HG02981 (cell line): Measurements from ENCODE around the gene DEPDC4.

Experiments used
- ATAC-seq: cut with Tn5 transposase; IDR thresholded peaks from one replicate; pipeline ENCODE4 v1.9.1; 2021; ENCODE audit warnings: mild to moderate bottlenecking, moderate library complexity; ENCODE audit not compliant: unreplicated experiment

The DEPDC4 gene

DNA sequence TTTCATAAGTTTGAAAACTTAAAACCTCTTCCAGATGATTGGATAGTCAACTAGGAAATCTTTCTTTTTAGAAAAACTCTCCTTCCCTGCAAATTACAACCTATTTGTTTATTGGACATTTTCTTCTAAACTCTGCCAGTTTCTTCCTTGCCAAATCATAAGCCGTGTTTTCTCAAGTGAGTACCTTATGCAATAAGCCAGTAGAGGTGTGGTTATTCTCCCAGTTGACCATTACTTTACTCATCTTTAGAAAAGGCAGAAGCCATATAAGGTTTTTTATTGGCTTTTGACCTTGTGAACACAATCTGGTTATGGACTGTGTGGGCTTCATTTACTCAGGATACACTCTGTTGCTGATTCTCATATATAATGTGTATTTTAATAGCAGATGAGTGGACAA is 51.7 kb downstream of the DEPDC4 start:
- ATAC-seq, result no peak

DNA sequence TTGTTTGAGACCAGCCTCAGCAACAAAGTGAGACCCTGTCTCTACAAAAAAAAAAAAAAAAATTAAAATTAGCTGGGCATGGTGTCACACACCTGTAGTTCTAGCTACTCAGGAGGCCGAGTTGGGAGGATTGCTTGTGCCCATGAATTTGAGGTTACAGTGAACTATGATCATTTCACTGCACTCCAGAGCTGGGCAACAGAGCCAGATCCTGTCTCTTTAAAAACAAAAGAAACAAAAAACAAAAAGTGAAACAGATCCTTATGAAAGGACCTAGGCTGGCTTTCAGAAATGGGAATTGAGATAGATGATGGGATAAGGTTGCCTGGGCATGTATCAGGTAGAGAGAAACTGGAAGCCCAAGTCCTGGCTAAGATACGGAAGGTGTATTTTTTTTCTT is 52.4 kb downstream of the DEPDC4 start:
- ATAC-seq, result no peak

DNA sequence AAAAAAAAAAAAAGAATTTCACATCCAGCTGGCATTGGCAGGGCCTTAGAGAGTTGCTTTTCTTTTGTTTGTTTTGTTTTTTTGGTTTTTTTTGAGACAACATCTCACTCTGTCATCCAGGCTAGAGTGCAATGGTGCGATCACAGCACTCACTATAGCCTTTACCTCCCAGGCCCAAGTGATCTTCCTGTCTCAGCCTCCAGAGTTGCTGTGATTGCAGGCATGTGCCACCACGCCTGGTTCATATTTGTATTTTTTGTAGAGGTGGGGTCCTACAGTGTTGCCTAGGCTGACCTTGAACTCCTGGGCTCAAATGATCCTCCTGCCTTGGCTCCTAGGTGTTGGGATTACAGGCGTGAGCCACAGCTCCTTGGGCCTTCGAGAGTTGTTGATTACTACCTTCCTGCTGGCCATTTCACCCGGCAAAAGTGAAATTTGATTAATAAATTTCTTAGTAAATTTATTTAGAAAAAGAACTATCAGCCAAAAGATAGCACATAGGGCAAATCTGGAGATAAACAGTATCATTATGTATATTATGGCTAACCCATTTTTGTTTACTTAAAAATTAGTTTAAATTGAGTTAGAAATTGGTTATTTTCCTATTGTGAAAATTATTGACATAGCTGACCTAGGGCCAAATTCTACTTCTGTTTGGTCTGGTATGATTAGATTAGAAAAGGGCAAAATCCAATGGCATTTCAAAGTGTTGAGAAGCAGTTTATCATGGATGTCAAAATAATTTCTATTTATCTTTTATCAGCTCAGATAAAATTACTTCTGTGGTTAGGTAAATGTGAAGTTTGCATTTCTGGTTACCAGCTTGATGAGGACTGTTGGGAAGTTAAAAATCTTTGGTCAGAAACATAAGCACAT is 53.6 kb downstream of the DEPDC4 start:
- no peak for ATAC-seq

DNA sequence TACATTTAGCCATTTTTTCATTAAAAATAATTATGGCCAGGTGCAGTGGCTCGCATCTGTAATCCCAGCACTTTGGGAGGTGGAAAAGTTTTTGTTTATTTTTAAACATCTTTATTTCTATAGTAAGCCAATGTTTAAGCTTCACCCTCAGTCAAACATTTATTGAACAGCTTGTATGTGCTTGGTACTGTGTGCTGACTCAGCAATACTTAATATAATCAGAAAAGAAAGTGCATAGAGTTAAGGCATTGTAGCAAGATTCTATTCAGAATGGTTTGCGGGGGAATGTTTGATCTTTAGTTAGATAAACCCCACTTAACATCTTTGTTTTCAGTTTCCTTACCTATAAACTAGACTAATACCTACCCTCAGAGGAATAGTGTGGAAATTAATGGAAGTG is 55.2 kb downstream of the DEPDC4 start:
- no peak for ATAC-seq

GRCh38 chr12:100208834-100209233 is 58.0 kb downstream of the DEPDC4 start:
- ATAC-seq, result no peak

DNA sequence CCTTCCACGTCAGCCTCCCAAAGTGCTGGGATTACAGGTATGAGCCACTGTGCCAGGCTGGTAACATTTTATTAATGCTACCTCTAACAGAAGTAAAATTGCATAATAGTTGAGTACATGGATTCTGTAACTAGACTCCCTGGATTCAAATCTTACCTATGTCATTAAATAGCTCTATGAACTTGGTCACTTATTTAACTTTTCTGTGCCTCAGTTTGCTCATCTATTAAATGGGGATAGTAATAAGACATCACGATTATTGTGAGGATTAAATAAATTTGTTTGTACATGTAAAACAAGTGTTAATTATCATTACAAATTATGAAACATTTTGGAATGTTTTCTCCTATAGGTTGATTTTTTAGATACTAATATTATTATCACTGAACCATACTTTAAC is 59.6 kb downstream of the DEPDC4 start:
- no peak for ATAC-seq

GRCh38 chr12:100201604-100202423 is 65.1 kb downstream of the DEPDC4 start:
- no peak for ATAC-seq

DNA sequence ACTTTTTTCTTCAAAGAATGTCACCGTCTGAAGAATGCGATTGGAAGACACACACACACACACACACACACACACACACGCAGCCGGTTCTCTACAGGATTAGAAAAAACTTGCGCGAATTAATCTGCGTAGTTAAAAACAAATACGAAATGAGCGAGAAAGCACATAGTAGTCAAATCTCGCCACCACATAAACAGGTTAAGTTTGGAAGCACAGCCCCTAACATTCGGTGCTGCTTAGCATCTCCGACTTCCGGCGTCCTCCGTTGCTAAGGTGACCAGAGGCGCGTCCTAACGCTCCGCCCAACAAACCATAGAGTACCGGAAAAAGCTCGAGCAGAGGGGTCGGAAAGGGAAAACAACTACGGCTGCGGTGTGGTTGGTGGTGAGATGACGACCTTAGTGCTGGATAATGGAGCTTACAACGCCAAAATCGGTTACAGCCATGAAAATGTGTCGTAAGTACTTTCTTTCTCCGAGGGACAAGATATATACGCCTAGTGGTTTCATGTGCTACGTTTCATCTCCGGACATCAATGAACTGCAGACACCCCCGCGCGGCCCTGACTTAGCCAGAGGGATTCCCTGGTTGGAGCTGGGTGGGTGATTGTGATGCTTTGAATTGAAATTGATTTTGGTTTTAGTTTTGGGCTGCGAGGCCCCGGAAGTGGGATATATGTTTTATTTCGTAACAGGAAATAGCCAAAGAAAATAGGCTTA is 66.3 kb downstream of the DEPDC4 start, which contains the start of gene ACTR6:
Gene ACTR6, plus strand, starts transcription at position 353 of the 719 bp plus-strand sequence. Its CDS starts 37 bp downstream, at position 390.
- peak; percentile 92 for ATAC-seq

- ATAC-seq, result peak; percentile 62
Observed at GRCh38 chr12:100199347-100200149, 67.3 kb downstream of the DEPDC4 start.

GRCh38 chr12:100199023-100199346 is 67.9 kb downstream of the DEPDC4 start:
- ATAC-seq, result no peak

- no peak for ATAC-seq
Observed at GRCh38 chr12:100197486-100197885, 69.4 kb downstream of the DEPDC4 start.

- ATAC-seq, result no peak
Observed at GRCh38 chr12:100193085-100193484, 73.8 kb downstream of the DEPDC4 start.
